Stimulated activated CD4-positive, alpha-beta T cell treated with anti-CD3 and anti-CD28 coated beads, TNF-alpha, amount 100 ng/mL, for 48 hours (primary cell): ENCODE data around the gene ARAP3.
A peak's percentile ranks its signal among the peaks of the same experiment; 100 is the strongest.
"Not testable (repeated sequence)": the region's sequence is repeated elsewhere in the genome, so short reads cannot be mapped to it uniquely, and the experiment has no call there.

Experiments
- DNase-seq, 3 donors: peaks; one replicate each; pipeline ENCODE4 v3.0.0-alpha.2; 2020; ENCODE audit warnings: low read depth in 3 of 3

The ARAP3 gene

GRCh38 chr5:141617682-141618029 lies 64.4 kb downstream of the ARAP3 start:
- no peak for DNase-seq

GRCh38 chr5:141617128-141617527 lies 64.9 kb downstream of the ARAP3 start:
- no peak for DNase-seq

GRCh38 chr5:141615991-141616720 lies 65.9 kb downstream of the ARAP3 start:
- DNase-seq: no peak

GRCh38 chr5:141613344-141613743 lies 68.7 kb downstream of the ARAP3 start:
- DNase-seq: no peak

- no peak for DNase-seq
Observed at GRCh38 chr5:141611289-141611688, 70.7 kb downstream of the ARAP3 start.

- DNase-seq: not testable (repeated sequence)
Observed at GRCh38 chr5:141609921-141610320, 72.1 kb downstream of the ARAP3 start.

GRCh38 chr5:141609044-141609443 lies 73.0 kb downstream of the ARAP3 start:
- DNase-seq: no peak

- DNase-seq: no peak
Observed at GRCh38 chr5:141608557-141608956, 73.5 kb downstream of the ARAP3 start.

GRCh38 chr5:141608046-141608445 lies 74.0 kb downstream of the ARAP3 start:
- no peak for DNase-seq

- peak in 2 of 3 donors; percentile 31 to 47 for DNase-seq
Observed at GRCh38 chr5:141605523-141606277, 76.3 kb downstream of the ARAP3 start.

GRCh38 chr5:141603923-141604717 lies 77.9 kb downstream of the ARAP3 start:
- no peak for DNase-seq
